Neural cell (in vitro differentiated cells): ENCODE measurements around the gene TRIM29.

Experiments
- EZH2 ChIP-seq: fragments of 200-600, 300-800 bp; shearing (Covaris generic), sonication (generic); IDR thresholded peaks from 2 replicates; pipeline ENCODE4 v1.6.1; 2014; ENCODE audit warnings: antibody characterized with exemption, low read length, borderline replicate concordance, mild to moderate bottlenecking; ENCODE audit not compliant: insufficient read depth, poor library complexity, severe bottlenecking
- POLR2AphosphoS5 ChIP-seq: IDR thresholded peaks from 2 replicates; pipeline ENCODE4 v1.6.1; 2012
- RAD21 ChIP-seq: fragments of 450-650 bp; conservative IDR thresholded peaks from 2 replicates; pipeline ENCODE4 v1.6.1; 2014; ENCODE audit warnings: antibody characterized with exemption, mild to moderate bottlenecking, moderate library complexity
- TF ChIP-seq, protein P1 (sequence below): fragments of 450-650 bp; IDR thresholded peaks from 2 replicates; pipeline ENCODE4 v1.5.1; 2014; ENCODE audit warnings: antibody characterized with exemption, mild to moderate bottlenecking, moderate library complexity; ENCODE audit not compliant: poor library complexity, severe bottlenecking

GRCh38 chr11:120180551-120181232 lies 42.8 kb upstream of the TRIM29 start:
- TF ChIP-seq, protein P1, sequence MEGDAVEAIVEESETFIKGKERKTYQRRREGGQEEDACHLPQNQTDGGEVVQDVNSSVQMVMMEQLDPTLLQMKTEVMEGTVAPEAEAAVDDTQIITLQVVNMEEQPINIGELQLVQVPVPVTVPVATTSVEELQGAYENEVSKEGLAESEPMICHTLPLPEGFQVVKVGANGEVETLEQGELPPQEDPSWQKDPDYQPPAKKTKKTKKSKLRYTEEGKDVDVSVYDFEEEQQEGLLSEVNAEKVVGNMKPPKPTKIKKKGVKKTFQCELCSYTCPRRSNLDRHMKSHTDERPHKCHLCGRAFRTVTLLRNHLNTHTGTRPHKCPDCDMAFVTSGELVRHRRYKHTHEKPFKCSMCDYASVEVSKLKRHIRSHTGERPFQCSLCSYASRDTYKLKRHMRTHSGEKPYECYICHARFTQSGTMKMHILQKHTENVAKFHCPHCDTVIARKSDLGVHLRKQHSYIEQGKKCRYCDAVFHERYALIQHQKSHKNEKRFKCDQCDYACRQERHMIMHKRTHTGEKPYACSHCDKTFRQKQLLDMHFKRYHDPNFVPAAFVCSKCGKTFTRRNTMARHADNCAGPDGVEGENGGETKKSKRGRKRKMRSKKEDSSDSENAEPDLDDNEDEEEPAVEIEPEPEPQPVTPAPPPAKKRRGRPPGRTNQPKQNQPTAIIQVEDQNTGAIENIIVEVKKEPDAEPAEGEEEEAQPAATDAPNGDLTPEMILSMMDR = no peak
- no peak for TF ChIP-seq POLR2AphosphoS5
- no peak for TF ChIP-seq EZH2
- TF ChIP-seq RAD21 = no peak
